ENCODE measurements around the gene SHCBP1. TPM values are rescaled to one million over a fixed set of nuclear protein-coding genes. Genes with fewer than 3 reads are reported as not detected.

Gene SHCBP1
- total RNA-seq, 1 experiment from 2014 or later: 85.8 TPM

Other genes with a start within 250 kb of the SHCBP1 start
- gene VPS35, start 67.8 kb upstream of the SHCBP1 start, total RNA-seq (2014; rRNA removed; shearing (Covaris generic)): 114 and 263 TPM in 2 replicates
- gene ORC6, start 68.3 kb upstream of the SHCBP1 start, total RNA-seq (2014; rRNA removed; shearing (Covaris generic)): 73.8 and 78.5 TPM in 2 replicates
- 0.13 TPM in 1 of 2 replicates, not detected in the other for gene MYLK3, start 127.0 kb upstream of the SHCBP1 start, total RNA-seq (2014; rRNA removed; shearing (Covaris generic))
- 33.9 and 37.2 TPM in 2 replicates for gene C16orf87, start 209.8 kb upstream of the SHCBP1 start, total RNA-seq (2014; rRNA removed; shearing (Covaris generic))